ENCODE measurements around the gene TRPC1. TPM values are rescaled to one million over a fixed set of nuclear protein-coding genes. Genes with fewer than 3 reads are reported as not detected.

Gene TRPC1
- total RNA-seq, 1 donor from 2014 or later = 157 TPM

DNA sequence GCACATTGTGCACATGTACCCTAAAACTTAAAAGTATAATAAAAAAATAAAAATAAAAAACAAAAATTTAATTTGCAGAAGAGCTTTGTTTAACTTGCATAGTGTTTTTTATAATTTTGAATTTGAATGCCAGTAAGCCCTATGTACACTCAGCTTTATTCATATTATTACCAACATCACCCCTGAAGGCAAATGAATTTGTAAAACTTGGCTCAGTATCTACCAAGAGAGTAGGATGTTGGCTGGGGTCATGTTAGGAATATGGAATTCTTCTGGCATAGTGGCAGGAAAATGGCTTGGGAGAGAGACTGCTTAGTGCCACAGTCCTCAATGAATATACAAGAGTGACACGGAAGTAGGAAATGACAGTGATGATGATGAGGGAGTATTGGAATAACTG is 30.7 kb downstream of the TRPC1 start:
- DNase-seq = no peak

DNA sequence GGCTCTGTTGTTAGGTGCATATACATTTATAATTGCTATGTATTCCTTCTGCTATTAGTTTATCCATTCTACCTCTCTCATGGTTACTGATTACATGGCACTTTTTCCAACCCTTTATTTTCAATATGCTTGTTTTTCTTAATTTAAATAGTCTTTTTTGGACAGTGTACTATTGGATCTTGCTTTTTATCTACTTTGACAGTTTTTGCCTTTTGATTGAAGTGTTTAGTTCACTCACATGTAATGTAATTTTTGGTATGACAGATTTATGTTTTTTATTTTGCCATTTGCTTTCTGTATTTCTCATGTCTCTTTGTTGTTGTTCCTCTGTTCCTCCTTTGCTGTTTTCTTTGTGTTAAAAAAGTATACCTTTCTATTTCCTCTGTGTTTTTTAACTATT is 44.5 kb downstream of the TRPC1 start:
- no peak for DNase-seq

DNA sequence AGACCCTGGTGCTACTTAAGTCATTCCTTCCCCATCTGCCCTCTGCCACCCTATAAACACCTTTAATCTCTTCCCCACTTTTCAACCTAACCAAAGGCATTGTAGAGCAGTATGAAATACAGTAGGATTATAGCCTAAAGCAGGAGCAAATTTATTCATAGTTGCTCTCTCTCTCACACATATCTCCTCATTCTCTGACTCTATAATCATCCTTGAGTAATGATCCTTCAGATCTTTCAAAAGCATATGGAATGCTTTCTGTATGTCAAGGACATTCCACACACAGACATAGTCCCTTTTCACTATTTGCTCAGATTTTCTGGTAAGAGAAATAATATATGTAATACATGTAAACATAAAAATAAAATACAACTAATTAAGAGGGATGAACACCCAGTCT is 54.1 kb downstream of the TRPC1 start:
- DNase-seq = no peak

DNA sequence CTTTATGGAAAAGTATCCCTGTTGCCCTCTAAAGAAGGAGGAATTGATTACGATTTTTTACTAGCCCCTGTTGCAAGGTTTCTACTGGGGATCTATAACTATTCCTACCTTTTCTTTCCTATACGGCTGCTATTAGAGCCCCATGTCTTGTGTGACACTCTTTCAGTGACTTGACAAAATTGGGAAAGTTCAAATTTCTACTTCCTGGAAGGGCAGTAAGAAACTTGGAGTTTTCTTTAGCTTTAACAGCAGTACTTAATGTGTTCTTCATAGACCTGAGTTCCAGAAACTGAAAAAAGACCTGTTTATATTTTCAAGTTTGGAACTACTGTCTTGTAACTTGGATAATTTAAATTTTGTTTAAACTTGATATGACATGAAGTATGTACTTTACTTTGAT is 54.7 kb downstream of the TRPC1 start:
- DNase-seq = no peak

DNA sequence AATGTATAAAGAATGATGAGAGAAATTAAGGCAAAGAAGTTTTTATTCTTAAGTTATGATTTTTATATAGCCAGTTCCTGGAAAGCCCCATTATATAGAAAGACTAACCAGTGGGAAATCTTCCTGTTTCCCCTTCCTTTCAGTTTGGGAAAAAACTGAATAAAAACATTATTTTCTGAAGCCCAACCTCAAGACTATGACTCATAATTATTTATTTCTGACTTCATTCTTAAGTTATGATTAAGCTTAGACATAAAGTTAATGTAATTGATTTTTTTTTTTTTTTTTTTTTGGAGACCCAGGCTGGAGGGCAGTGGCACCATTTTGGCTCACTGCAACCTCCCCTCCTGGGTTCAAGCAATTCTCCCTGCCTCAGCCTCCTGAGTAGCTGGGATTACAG is 55.8 kb downstream of the TRPC1 start:
- DNase-seq = no peak

DNA sequence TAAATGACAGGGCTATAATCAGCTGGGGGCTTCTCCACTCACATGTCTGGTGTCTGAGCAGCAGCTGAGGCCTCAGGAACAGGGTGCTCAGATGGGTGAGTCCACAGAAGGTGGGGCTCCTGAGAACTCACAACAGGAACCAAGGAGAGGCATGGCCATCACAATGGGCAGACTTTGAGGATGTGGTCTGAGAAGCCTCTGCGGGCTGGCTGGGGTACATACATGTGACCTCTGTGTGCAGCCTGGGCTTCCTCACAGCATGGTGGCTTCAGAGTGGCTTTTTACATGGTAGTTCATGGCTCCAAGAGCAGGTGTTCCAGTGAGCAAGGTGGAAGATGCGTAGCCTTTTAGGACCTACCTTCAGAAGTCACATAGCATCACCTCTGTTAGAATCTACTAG is 58.8 kb downstream of the TRPC1 start:
- no peak for DNase-seq

DNA sequence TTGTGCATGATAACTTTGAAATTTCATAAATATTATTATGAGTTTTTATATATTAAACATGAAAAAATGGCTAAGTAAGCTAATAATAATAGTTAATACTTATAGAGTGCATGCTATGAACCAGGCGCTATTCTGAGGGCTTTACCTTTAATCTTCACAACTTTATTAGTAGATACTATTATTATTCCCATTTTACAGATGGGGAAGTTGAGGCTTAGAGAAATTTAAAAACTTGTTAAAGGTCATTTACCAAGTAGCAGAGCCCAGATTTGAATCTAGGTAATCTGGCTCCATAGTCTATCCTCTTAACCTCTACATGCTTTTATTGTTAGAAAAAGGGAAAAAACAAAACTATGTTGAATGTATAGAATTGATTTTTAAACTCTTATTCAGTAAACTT is 60.4 kb downstream of the TRPC1 start:
- DNase-seq = no peak

DNA sequence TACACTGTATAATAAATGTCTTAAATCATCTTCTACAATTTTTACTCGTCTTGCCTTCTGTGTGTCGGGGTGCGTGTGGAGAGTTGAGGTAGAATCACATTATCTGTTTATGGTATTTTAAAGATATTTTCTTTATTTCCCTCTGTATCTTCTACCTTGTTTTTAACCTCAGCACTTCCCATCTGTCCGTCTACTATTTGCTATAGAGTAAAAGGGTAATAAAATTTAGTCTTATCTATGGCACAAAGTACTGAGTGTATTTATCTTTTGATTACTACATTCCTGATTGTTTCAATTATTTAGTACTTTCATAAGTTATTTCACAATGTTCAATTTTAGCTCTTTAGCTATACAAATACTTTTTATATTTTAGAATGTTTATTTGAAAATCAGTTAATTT is 62.2 kb downstream of the TRPC1 start:
- DNase-seq = no peak

DNA sequence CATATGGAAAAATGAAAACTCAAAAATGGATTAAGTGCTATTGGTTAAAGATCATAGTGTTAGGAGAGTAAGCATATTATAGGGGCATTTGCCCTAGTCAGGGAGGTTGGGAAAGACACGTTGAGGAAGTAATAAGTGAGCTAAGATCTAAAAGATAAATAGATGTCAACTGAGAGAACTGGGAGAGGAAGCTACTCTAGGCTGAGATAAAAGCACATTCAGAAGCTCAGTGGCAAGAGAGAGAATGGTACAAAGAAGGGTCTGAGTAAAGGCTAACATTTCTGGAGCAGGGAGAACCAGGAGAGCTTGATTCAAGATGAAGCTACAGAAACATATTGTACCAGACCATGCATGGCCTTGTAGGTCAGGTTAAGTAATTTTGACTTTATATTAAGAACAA is 63.9 kb downstream of the TRPC1 start:
- no peak for DNase-seq

DNA sequence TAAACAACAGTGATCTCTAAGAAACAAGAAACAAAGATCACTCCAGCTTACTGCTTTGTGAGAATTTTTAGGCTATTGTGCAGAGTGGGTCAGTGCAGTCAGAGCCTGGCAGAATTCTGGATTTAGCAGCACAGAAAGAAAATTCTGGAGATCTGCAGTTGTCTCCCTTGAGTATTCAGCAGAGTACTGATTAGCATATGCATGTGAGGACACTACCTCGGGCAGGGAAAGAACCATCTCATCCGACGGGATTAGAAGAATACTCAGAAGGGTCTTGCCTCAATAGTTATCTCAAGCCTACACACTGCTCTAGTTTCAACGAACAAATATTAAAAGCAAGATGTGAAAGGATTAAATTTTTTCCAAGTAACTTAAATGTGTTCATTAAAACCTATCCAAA is 70.7 kb downstream of the TRPC1 start:
- no peak for DNase-seq

DNA sequence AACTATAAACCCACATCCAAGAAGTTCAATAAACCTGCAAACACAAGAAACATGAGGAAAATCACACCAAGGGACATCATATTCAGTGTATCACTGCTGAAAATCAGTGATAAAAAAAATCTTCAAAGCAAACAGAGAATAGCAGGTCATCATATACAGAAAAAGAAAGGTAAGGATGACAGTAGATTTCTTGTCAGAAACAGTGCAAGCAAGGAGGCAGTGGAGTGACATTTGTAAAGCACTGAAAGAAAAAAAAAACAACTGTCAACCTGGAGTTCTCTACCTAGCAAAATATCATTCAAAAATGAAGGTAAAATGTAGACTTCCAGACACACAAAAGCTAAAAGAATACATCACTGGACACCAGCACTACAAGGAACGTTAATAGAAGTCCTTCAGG is 71.5 kb downstream of the TRPC1 start:
- DNase-seq = no peak

DNA sequence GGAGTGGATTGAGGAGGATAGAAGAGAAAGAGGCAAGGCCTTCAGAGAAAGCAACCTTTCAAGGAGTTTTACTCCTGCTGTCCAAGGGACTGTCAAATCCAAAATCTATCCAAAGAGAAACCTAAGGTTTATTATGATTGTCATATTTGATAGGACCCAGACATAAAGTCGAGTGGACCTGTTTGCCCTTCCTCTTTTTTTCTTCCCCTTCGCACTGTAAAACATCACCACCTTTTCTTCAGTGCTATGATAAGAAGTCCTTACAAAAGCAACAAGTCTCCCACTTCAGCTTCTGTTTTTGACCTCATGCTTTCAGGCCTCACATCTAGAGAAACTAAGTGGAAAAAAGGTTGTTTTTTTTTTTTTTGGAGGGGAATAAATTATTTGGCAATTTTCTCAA is 73.0 kb downstream of the TRPC1 start:
- DNase-seq = no peak

DNA sequence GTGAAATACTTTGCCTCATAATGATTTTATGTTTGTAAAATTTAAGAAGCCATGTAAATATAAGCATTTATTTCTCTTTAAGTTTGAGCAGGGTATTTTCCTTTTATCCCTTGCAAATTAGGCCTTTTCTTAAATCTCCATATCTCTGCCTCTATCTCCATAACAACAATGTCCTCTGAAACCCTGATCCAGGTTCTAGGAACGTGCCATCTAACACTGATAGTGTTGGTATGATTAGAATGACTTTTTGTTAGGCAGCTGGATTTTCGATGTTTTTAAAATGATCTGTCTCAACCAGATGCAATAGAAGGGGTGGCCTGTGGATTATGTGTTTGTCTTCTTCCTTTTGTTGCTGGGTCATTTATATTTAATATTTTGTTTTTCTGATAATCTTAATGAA is 77.9 kb downstream of the TRPC1 start:
- no peak for DNase-seq

DNA sequence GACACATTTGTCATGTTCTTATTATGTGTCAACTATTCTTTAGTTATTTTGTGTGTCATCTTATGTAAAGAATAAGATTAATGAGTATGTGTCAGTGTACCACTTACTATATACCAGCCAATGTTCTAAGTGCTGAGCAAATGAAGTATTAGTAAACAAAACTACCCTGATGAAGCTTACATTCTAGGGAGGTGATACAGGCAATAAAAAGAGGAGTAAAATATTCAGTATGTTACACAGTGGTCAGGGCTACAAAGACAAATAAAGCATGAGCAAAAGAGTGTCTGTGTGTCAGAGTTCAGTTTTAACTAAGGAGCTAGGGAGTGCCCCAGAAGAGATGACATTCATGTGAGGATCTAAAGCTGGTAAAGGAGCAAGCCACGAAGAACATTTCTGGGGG is 79.1 kb downstream of the TRPC1 start:
- DNase-seq = no peak

DNA sequence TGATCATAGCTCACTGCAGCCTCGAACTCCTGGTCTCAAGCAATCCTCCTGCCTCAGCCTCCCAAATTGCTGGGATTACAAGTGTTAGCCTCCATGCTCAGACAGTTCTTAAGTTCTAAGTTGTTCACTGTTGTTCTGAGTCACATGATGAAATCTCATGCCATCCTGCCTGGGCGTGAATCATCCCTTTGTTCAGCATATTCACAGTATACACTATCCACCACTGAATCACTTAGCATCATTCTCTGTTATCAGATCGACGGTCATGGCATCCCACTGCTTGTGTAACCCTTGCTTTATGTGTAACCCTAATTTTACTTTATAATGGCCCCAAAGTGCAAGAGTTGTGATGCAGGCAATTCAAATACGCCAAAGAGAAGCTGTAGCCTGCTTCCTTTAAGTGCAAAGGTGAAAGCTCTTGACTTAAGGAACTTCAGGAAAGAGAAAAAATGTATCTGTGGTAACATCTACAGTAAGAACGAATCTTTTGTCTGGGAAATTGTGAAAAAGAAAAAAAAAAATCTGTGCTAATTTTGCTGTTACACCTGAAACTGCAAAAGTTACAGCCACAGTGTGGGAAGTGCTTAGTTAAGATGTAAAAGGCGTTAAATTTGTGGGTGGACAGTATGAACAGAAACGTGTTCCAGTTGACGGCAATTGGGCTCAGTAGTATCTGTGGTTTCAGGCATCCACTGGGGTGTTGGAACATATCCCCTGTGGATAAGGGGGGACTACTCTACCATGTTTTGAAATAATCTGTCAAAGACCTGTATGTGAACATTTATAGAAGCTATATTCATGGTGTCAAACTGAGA is 84.5 kb downstream of the TRPC1 start:
- DNase-seq = no peak

DNA sequence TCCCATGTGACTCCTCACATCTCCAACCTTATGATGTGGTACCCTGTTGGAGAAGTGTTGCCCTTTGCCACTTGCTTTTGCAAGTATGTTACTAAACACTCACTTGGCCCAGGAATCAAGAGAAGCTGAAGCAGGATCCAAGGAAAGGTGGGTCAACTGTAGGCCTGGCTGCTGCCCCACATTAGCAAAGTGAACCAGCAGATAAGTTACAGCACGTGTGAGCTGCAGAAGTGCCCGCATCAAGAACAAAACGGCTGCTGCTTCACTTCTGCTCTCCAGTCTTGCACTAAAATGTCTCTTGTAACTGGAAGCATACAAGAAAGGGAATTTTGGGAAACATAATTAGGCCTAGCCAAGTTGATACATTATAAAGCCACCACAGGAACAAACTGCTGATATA is 85.4 kb downstream of the TRPC1 start:
- no peak for DNase-seq

DNA sequence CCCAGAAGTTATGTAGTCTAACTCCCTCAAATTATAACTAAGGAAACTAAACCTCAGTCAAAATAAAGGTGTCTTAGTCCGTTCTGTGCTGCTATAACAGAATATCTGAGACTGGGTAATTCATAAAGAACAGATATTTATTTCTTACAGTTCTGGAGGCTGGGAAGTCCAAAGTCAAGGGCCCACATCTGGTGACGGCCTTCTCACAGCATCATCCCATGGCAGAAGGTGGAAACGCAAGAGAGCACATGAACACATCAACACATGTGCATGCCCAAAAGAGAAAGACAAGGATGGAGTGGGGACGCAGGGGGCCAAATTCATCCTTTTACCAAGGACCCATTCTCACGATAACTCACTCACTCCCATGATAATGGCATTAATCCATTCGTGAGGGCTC is 92.0 kb downstream of the TRPC1 start:
- no peak for DNase-seq

DNA sequence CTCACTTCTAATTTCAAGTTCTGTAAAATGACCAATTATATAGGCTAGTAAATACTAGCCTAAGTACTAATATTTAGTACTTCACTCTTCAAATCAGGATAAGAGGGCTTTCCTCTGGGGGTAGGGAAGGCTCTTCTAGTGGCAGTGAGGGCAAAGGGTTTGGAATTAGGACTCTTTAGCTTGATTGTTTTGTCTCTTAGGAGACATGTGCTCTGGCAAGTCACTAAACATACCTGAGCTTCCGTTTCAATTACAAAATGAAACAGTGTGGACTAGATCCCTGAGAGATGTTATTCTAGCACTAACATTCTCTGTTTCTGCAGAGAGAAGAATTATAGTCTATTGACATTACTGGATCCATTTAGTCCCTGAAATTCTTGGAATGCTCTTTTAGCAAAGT is 93.5 kb downstream of the TRPC1 start:
- no peak for DNase-seq

DNA sequence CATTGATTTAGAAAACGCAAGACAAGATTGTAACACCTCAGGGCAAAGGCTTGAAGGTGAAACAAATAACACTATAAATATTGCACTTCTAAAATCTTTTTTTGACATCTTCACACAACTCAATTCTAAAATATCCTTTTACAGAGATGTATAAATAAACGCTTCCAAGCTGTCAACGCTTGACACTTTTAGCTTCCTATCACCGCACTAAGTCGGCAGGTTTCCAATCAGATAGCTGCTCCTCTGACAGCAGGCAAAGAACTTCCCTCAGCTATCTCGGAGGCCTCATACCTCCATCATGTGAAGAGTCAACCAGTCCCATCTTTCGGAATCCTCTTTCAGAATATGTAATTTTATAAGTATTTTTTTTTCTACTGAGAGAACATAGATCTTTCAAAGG is 94.1 kb downstream of the TRPC1 start:
- DNase-seq = no peak

DNA sequence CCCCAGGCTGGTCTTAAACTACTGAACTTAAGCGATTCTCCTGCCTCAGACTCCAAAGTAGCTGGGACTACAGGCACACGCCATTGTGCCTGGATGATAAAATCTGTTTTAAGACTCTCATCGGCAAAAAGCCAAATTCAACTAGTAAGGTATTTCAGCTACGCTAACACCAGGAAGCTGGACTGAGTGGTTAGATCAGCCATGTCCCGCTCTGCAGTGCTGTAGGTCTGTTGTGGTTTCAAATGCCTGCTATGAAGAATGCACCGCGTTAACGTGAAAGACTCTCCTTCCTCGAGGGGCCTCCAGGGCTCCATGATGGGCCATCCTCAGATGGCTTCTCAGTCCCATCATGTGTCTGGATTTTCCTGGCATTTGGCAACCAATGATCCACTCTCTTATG is 94.8 kb downstream of the TRPC1 start:
- DNase-seq = no peak

DNA sequence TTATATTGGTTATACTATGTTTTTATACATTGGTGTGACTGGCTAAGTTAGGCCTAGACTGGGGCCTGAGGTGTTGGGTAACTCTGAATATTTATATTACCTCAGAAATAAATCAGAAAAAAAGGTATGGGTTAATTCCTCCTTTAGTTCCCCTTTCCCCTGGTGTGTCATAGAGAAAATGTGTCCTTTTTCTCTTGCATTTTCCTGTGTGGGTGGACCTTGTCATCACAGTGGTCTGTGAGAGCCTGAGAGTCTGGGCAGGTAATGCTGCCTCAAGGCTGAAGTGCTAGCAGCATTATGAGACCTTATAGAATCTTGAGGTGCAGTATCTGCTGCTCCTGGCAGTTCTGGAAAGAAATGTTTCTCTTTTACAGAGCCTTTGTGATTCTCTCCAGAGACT is 95.3 kb downstream of the TRPC1 start:
- no peak for DNase-seq

DNA sequence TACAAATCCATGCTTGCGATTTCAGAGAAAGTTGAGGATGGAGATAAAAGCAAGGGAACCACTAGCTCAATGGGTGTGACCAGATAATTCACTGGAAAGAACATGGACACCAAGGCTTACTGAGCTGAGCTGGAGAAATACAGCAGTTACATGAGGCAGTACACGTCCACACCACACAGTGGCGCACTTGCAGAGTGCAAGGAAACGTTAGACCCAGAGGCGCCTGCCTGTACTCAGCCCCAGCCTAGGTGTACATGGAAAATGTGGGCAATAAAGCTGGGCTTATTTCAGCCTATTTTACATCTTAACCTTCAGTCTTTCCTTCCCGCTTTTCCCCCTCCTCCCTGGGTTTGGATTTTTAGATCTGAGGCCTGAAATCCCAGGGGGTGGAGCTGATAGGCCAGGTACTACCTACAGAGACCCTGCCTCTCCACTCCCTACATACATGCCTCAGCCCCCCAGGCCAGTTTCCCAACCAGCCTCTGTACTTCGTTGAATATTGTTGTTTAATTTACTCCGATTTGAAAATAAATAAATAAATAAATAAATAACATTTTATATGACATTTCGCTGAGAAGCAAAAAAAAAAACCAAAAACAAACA is 105.0 kb downstream of the TRPC1 start:
- peak; percentile 28 for DNase-seq

DNA sequence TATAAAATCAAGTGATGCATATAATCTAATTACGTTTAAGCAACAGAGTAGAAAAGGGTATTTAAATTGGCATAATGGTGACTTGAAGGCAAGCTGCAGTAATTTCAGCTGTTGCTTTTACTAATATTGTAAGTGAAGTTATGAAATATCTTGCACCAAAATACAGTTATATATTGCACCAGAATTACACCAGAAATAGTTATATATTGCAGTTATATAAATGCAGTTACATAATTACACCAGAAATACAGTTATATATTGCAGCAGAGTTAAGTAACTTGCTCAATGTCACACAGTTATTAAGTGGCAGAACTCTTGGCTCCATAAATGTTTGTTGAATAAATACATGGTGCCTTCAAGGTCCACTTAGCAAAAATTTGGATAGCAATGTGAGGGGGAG is 113.7 kb downstream of the TRPC1 start:
- no peak for DNase-seq

DNA sequence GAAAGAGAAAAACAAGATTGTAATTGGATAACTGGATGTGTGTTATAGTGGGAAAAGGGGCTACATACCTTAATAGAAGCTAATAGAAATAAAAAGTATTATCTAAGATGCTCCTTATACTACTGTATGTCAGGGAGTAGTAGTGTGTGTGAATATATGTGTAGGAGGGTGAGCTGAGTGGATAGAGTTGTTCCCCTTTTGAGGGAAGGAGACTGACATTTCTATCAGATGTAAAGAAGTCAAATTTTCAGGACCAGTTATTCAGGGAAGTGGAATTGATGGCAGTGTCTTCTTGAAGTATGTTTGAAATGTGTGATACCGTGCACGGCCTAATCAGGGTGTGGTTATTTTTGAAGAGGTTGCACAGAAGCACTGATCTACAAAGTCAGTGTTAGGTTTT is 116.0 kb downstream of the TRPC1 start:
- DNase-seq = no peak
